Ovary (tissue), 9 donors: ENCODE data around the gene ANKRD33. TPM values are rescaled to one million over a fixed set of nuclear protein-coding genes. Genes with fewer than 3 reads are reported as not detected.

Experiments used
- DNase-seq, 5 donors: peaks; one replicate each; pipeline ENCODE4 v3.0.0-alpha.2; 2019 to 2020
- H3K27ac ChIP-seq, 2 donors: fragments of 200-600 bp; one replicate each; pipeline versions ENCODE4 v1.5.1 to v1.8.0; 2019 to 2022
- H3K27me3 ChIP-seq: fragments of 200-600 bp; one replicate; pipeline ENCODE4 v1.8.0; 2022
- H3K36me3 ChIP-seq: fragments of 200-600 bp; sonication (generic); one replicate; pipeline ENCODE4 v1.5.1; 2019
- H3K4me1 ChIP-seq: one replicate; pipeline ENCODE4 v1.8.1; 2013; ENCODE audit warnings: mild to moderate bottlenecking, moderate library complexity; ENCODE audit not compliant: insufficient read depth
- H3K4me3 ChIP-seq: fragments of 200-600 bp; sonication (generic); one replicate; pipeline ENCODE4 v1.5.1; 2017
- H3K9me3 ChIP-seq, 2 donors: fragments of 200-600 bp in 1 of 2; sonication (generic) in 1 of 2; one replicate each; pipeline versions ENCODE4 v1.5.1 to v1.8.1; 2013 to 2019; ENCODE audit warnings: mild to moderate bottlenecking in 1 of 2, moderate library complexity in 1 of 2
- CTCF ChIP-seq, 3 donors: fragments of 450-650 bp in 2 of 3; fragments of 200-600 bp in 1 of 3; IDR thresholded peaks; one replicate each; pipeline versions ENCODE4 v1.5.1 to v1.8.0; 2016 to 2022; ENCODE audit warnings: antibody characterized with exemption in 3 of 3, mild to moderate bottlenecking in 1 of 3
- EP300 ChIP-seq: sonication (generic); formaldehyde crosslinking; IDR thresholded peaks from one replicate; pipeline ENCODE4 v1.6.1; 2017; ENCODE audit warnings: antibody characterized with exemption
- POLR2A ChIP-seq: fragments of 450-650 bp; IDR thresholded peaks from one replicate; pipeline ENCODE4 v1.6.1; 2017; ENCODE audit warnings: antibody characterized with exemption, mild to moderate bottlenecking, moderate library complexity
- WGBS, 3 donors: extraction: QIAGEN DNeasy Blood & Tissue Kit in 1 of 3; methylation state at CpG; one replicate each; pipeline versions ENCODE4 v1.1.5 to v1.1.7; 2013 to 2017; 5-methylcytosine and 5-hydroxymethylcytosine counted together
- intact Hi-C, 4 donors: fragments of 100-400 bp; cut with DNase I; formaldehyde crosslinking; loops; one replicate each; pipeline versions ENCODE4 v1.11.0 to v1.15.1; 2022 to 2023
- polyA plus RNA-seq, 2 donors: library from polyadenylated mRNA; stranded (reverse); fragments of 200-250 nt in 1 of 2; fragments of 350-450 nt in 1 of 2; fragmentation: Illumina TruSeq in 1 of 2; extraction: RNeasy Lipid Tissue Mini Kit (QIAGEN cat#74804) in 1 of 2; gene quantifications; one replicate each; pipeline ENCODE4 v1.2.3, GENCODE V29; 2013 to 2014
- total RNA-seq, 7 donors: library from RNA; depleted of rRNA in 2 of 7; stranded (reverse); fragments of >200 nt in 2 of 7; fragmentation: NEBNext Ultra II Directional in 3 of 7; extraction: Animal tissue kit (Norgen Biotek cat#: 25700) in 3 of 7; gene quantifications; one replicate each; pipeline versions ENCODE4 v1.1.0 to v1.2.4, GENCODE V29; 2016 to 2023
- donor health status: DM: no; HTN: no; CAD: no; lungs with moderate emphysema.
- donor health status: DM: no; HTN: no; CAD: no.
- donor health status: Bipolar disorder and iron deficiency.
- donor health status: DM: yes; HTN: yes; CAD: no.
- donor health status: DM: no; HTN: no; CAD: no.
- donor health status: DM: yes; HTN: yes; CAD: no.

Gene ANKRD33
- total and polyA plus RNA-seq, 9 donors = not detected

- H3K4me1 ChIP-seq = no peaks in the 10 kb centered on the region
- H3K9me3 ChIP-seq = no peaks in the 10 kb centered on the region
- WGBS, 3 donors = 24 to 35% (median 25%) methylated on average over 6 of the region's 6 CpGs
- H3K36me3 ChIP-seq = no peaks in the 10 kb centered on the region
- no peak for DNase-seq
- H3K27me3 ChIP-seq = no peaks in the 10 kb centered on the region
- intact Hi-C loops = no loop called here
- H3K4me3 ChIP-seq = no peak overlapping the region
- TF ChIP-seq EP300 (no peak), POLR2A (no peak), CTCF (IDR thresholded peaks at IDR 0.05) (no peak)
- no peak overlapping the region for H3K27ac ChIP-seq
These were observed 46.2 kb upstream of the ANKRD33 start for GRCh38 chr12:51841727-51842126.

DNA sequence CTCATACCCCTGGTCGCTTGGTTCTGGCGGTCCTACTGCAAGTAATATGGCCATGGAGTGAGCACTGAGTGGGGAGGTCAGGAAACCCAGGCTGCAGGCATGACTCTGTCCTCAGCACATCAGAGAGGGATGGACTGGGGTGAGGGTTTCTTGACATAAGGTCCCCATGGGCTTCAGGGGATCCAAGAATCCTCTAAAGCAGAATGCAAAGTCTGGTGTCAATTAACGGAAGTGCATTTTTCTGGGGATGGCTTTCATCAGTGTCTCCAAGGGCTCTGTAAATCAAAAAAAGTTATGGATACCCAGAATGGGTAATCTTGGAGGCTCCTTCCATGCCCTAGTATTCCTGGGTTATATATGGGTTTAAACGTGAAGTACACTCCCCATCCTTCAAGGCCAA lies 43.0 kb upstream of the ANKRD33 start:
- Histone ChIP-seq H3K4me3 (no peak overlapping the region), H3K36me3 (no peaks in the 10 kb centered on the region), H3K27ac (no peak overlapping the region), H3K9me3 (no peaks in the 10 kb centered on the region), H3K4me1 (peaks cover 2% of the 10 kb centered on the region), H3K27me3 (no peaks in the 10 kb centered on the region)
- intact Hi-C loops = no loop called here
- no peak for DNase-seq
- WGBS, 3 donors = 68 to 79% (median 69%) methylated on average over 4 of the region's 4 CpGs
- TF ChIP-seq EP300 (no peak), CTCF (IDR thresholded peaks at IDR 0.05) (no peak), POLR2A (no peak)

DNA sequence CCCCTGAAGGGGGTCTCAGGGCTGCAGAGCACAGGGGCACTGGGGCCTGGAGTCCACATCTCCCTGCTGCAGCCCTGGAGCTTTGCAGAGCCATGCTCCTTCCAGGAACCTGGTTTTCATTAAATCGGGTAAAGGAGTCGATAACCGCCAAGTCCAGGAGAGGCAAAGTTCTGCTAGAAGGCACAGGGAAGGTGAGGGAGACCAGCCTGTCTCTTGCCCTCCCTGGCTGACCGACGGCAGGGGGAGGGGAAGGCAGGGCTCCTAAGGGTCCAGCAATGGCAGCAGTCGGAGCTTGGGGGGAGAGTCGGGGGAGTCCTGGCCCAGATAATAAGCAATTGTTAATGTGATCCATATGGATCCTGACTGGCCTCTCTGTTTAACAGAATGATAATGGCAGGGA lies 42.4 kb upstream of the ANKRD33 start:
- Histone ChIP-seq H3K4me3 (no peak overlapping the region), H3K9me3 (no peaks in the 10 kb centered on the region), H3K27ac (no peak overlapping the region), H3K27me3 (no peaks in the 10 kb centered on the region), H3K4me1 (peaks cover 2% of the 10 kb centered on the region), H3K36me3 (no peaks in the 10 kb centered on the region)
- no peak for TF ChIP-seq CTCF (IDR thresholded peaks at IDR 0.05)
- TF ChIP-seq EP300 = no peak
- TF ChIP-seq POLR2A = no peak
- DNase-seq = no peak
- intact Hi-C loops = no loop called here
- 29 to 46% (median 34%) methylated on average over 7 of the region's 7 CpGs for WGBS, 3 donors

DNA sequence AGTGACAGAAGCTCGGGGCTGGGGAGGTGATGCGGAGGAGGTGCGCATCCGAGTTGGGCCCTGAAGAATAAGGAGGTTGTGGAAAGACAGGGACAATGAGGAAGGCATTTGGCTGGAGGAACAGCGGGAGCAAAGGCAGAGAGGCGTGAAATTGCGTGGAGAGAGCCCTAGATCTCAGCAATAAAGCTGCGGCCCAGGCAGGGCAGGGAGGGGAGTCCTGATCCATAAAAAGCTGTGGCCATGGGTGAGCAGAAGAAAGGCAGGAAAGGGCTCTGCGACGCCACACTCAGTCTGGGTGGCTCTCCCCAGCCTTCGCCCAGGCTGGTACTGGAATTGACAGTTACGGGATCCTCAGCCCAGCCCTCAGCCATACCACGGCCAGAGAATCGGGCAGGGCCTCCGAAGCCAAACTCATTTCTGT lies 41.6 kb upstream of the ANKRD33 start:
- Histone ChIP-seq H3K9me3 (no peaks in the 10 kb centered on the region), H3K4me3 (no peak overlapping the region), H3K36me3 (no peaks in the 10 kb centered on the region), H3K27ac (no peak overlapping the region), H3K27me3 (no peaks in the 10 kb centered on the region), H3K4me1 (peaks cover 2% of the 10 kb centered on the region)
- intact Hi-C loops = no loop called here
- no peak for DNase-seq
- WGBS, 3 donors = 56 to 69% (median 60%) methylated on average over 15 of the region's 15 CpGs
- TF ChIP-seq CTCF (IDR thresholded peaks at IDR 0.05) (no peak), POLR2A (no peak), EP300 (no peak)
